Measurements from ENCODE around the gene RMC1.
"Not testable (repeated sequence)": the region's sequence is repeated elsewhere in the genome, so short reads cannot be mapped to it uniquely, and the experiment has no call there.

- not testable (repeated sequence) for TF ChIP-seq POLR2A, CTCF (IDR thresholded peaks at IDR 0.05)
These were observed 13.7 kb upstream of the RMC1 start for GRCh38 chr18:23489586-23489985.
